LNCAP (cell line): ENCODE data around the gene HTRA2.

Source experiments
- CTCF ChIP-seq: fragments of 450-650 bp; IDR thresholded peaks from 2 replicates; pipeline ENCODE4 v1.5.1; 2017; ENCODE audit warnings: mild to moderate bottlenecking

HTRA2 gene

GRCh38 chr2:74511104-74511989 lies 18.4 kb upstream of the HTRA2 start:
- no peak for TF ChIP-seq CTCF

GRCh38 chr2:74512744-74513604 lies 16.8 kb upstream of the HTRA2 start:
- TF ChIP-seq CTCF = no peak

- no peak for TF ChIP-seq CTCF
Measured at GRCh38 chr2:74513605-74514367, 15.9 kb upstream of the HTRA2 start.

- TF ChIP-seq CTCF = no peak
Measured at GRCh38 chr2:74514368-74515270, 15.1 kb upstream of the HTRA2 start, which contains the start of gene TLX2. Gene TLX2 (plus strand): TSS chr2:74514450. CDS start chr2:74514807, 357 bp downstream.

GRCh38 chr2:74515271-74515980 lies 14.3 kb upstream of the HTRA2 start:
- TF ChIP-seq CTCF = no peak

- no peak for TF ChIP-seq CTCF
Measured at GRCh38 chr2:74515981-74516633, 13.6 kb upstream of the HTRA2 start.
